ENCODE data around the gene CDC37.

DNA sequence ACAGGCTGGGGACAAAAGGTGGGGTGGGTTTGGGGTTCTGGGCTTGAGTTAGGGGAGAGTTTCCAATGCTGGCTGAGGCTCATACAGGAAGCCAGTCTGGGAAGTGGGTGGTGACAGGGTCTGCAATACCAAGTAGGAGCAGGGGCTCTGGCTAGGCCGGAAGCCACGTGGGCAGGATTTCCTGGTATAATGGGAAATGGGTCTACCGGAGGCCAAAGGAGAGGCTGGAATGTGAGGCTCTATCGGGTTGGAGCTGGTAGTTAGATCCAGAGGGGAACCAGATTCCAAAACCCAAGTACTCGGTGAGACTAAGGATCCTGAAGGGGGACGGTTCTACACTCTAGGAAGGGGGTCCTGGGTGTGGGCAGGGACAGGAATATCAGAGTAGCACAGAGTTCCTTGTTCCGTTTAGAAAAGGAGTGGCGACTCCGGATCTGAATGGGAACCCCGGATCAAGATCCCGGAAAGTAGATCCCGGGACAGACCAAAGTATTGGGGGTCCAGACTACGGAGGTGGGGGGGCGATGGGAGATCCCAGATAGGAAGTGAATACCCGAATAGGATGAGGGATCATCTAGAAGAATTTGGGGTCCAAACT, 802 bp downstream of the CDC37 start:
- TF ChIP-seq RAD21 (IDR thresholded peaks at IDR 0.05; ENCODE audit: low read depth) (no peak), EZH2 (IDR thresholded peaks at IDR 0.05) (no peak), FOSL1 (IDR thresholded peaks at IDR 0.05; ENCODE audit: low read depth) (no peak), CTCF (IDR thresholded peaks at IDR 0.05 in 2 of 3, conservative IDR thresholded peaks at IDR 0.05 in 1 of 3; ENCODE audit: borderline replicate concordance in 1 of 3, insufficient read depth in 1 of 3, low read depth in 2 of 3, low read length in 2 of 3) (no peak), CBX3 (IDR thresholded peaks at IDR 0.05; ENCODE audit: low read depth) (no peak), JUND (IDR thresholded peaks at IDR 0.05) (no peak), EZH2phosphoT487 (IDR thresholded peaks at IDR 0.05; ENCODE audit: borderline replicate concordance) (no peak), POLR2AphosphoS5 (IDR thresholded peaks at IDR 0.05; ENCODE audit: low read depth, low read length) (no peak; the same call in 1 of the 2 replicates), POLR2A (IDR thresholded peaks at IDR 0.05; ENCODE audit: borderline replicate concordance, extremely low read depth, insufficient read depth, insufficient read length) (no peak), MAX (IDR thresholded peaks at IDR 0.05) (peak; percentile 44), YY1 (IDR thresholded peaks at IDR 0.05; ENCODE audit: extremely low read depth, insufficient replicate concordance, low read depth, low read length) (no peak), ATF3 (IDR thresholded peaks at IDR 0.05) (no peak), ZNF274 (IDR thresholded peaks at IDR 0.05; ENCODE audit: low read depth, low read length) (no peak)
